Non-pigmented ciliary epithelial cell (primary cell): ENCODE measurements around the gene DOCK7.
"Not testable (repeated sequence)": the region's sequence is repeated elsewhere in the genome, so short reads cannot be mapped to it uniquely, and the experiment has no call there.

Source experiments
- DNase-seq: peaks from one replicate; pipeline ENCODE4 v3.0.0-alpha.2; 2010; ENCODE audit warnings: low read depth

DOCK7 gene, protein sequence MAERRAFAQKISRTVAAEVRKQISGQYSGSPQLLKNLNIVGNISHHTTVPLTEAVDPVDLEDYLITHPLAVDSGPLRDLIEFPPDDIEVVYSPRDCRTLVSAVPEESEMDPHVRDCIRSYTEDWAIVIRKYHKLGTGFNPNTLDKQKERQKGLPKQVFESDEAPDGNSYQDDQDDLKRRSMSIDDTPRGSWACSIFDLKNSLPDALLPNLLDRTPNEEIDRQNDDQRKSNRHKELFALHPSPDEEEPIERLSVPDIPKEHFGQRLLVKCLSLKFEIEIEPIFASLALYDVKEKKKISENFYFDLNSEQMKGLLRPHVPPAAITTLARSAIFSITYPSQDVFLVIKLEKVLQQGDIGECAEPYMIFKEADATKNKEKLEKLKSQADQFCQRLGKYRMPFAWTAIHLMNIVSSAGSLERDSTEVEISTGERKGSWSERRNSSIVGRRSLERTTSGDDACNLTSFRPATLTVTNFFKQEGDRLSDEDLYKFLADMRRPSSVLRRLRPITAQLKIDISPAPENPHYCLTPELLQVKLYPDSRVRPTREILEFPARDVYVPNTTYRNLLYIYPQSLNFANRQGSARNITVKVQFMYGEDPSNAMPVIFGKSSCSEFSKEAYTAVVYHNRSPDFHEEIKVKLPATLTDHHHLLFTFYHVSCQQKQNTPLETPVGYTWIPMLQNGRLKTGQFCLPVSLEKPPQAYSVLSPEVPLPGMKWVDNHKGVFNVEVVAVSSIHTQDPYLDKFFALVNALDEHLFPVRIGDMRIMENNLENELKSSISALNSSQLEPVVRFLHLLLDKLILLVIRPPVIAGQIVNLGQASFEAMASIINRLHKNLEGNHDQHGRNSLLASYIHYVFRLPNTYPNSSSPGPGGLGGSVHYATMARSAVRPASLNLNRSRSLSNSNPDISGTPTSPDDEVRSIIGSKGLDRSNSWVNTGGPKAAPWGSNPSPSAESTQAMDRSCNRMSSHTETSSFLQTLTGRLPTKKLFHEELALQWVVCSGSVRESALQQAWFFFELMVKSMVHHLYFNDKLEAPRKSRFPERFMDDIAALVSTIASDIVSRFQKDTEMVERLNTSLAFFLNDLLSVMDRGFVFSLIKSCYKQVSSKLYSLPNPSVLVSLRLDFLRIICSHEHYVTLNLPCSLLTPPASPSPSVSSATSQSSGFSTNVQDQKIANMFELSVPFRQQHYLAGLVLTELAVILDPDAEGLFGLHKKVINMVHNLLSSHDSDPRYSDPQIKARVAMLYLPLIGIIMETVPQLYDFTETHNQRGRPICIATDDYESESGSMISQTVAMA (N-terminal part only)

DNA sequence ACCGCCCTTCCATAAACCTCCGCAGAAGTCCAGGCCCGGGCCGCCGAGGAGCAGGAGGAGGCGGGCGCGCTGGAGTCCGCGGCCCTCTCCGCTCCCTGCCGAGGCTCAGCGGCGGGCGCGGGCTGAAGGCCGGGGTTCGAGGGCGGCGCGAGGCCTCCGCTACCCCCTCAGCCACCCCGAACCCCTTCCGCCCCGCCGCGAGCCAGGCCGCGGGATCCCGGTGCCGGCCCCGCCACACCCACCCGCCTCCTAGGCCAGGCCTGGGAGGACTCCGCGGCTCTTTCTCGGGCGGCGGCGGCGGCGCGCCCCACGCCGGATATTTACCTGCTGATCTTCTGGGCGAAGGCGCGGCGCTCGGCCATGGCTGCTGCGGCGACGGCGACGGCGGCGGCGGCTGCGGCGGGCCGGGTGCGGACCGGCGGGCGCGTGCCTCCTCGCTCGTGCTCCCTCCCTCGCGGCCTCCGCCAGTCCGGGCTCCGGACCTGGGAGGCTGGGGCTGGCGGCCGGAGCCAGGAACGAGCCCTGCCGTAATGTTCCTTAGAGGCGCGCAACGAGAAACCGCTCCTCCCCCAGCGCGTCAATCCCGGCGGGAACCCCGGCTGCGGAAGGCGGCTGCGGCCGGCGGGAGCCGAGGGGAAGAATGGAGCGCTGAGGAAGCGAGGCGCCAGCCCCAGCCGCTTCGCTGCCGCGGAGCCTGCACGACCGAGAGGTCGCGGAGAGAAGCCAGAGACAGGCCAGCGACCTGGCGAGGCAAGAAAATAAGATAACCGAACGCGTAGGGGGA lies at the start of gene DOCK7:
DOCK7 (minus strand) TSS at position 484 of the 784 bp plus-strand sequence; CDS start at position 362, 122 bp downstream.
- no peak for DNase-seq

DNA sequence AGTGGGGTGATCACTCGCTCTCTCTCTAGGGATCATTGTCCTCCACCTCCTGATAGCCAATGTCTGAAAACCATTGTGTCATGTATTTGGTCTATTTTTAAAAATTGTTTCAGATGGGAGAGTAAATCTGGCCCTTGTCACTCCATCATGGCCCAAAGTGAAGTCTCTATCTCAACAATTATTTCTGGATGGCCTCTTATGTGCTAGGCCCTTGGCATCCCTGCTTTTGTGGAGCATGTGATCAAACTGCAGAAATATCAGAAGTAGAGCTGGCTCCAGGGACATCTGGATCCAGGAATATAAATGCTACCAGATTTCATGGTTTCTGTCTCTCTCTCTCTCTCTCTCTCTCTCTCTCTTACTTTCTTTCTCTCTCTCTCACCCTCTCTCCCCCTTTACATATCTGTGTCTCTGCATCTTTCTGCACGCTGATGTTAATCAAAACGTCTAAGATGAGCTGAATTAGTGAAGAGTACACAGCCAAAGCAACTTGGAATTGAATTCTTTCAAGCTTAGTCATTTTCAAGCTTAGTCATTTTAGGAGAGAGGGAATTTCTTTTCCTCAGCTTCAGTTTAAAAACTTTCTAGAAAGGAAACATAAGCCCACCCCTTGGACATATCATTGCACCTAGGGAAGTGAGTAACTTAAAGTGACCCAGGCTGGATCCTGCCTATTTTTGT lies 47.4 kb upstream of the DOCK7 start:
- no peak for DNase-seq

DNA sequence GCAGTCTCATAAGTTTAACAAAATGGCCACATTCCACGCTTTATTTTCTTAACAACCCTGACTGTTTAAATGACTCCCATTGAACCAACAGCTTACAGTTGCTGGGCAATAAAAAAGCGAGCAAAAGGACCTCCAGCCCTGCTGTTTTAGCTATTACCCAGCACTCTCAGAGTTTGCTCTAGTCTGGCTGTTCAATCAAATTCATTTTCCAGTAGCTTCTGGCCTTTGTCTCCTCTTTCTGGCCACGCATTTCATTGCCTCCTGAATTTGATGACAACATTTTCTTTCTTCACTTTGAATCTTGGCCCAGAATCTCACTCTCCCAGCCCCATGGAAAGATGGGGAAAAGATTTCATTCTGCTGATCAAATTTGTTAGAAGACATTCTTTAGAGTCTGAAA lies 44.1 kb upstream of the DOCK7 start:
- DNase-seq = no peak

DNA sequence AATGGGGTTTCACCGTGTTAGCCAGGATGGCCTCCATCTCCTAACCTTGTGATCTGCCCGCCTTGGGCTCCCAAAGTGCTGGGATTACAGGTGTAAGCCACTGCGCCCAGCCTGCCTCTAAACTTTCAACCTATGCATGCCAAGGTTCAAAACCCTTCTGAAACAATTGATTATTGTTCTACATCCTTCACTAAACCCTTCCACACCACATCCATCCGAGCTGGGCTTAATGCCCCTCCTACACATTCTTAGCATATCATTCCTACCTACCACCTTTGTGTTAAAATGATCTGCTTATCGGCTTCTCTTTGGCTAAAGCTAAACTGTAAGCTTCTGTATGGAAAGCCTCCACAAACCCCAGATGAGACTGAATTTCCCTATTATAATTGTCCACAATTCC lies 40.8 kb upstream of the DOCK7 start:
- no peak for DNase-seq

DNA sequence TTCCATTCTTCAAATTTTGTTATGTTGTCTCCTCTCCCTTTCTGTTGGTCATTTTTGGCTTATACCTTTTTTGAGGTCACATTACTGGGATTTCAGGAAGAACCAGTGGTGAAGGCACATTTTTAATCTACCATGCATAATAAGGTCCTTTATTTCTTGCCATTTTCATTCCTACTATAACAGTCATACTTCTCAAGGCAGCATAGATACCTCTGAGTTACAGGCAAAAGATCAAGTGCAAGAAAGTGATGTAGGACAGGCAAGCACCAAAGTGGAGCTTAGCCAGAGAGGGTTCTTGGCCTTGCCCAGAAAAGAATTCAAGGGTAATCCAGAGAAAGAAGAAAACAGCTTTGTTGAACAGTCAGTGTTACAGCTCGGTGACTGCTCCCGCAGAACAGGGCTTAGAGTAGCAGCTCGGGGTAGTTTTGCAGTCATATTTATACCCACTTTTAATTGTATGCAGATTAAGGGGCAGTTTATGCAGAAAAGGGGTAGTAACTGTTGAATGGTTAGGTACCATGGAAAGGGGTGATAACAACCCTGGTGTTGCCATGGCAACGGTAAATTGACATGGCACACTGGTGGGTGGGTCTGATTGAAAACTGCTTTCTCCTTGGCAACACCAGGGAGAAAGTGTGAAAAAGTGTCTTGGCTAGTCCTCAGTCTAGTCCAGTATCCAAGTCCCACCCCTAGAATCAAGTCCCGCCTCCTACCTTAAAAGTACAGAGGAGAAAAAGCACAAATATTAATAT lies 39.6 kb upstream of the DOCK7 start:
- DNase-seq = no peak

DNA sequence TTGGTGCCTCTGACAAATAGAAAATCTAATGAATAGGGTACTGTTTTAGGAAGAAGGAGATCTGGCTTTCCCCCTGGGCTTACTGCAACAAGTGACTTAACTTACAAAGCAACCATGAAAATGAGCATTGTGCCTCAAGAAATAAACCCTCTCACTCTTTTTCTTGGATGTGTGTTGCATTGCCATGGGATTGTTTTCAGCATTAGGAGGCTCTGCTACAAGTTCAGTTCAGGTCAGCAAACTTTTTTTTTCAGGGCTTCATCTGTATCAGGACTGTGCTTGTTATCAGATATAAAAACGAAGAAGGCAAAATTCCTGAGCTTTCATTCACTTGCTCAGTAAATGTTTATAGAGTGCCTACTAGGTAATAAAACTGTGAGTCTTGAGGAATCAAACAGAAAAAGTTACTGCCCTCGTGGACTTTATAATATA lies 37.8 kb upstream of the DOCK7 start:
- DNase-seq = no peak

DNA sequence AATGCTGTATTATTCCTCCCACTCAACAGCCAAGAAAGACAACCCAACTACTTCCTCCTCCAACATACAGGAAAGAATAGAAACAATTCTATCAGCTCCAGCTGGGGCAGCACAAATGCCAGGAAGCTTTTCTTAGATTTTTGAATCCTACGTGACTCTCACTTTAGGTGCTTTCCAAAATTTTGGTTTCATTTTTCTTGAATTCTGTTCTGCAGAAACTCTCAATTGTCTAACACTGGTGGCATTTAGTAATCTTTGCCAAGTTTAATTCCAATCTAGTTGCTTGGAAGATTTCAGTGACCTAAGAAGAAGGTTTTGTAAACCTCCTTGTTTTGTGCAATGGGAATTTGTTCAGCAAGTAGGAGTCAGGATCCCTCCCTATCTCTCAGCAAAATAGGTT lies 37.1 kb upstream of the DOCK7 start:
- DNase-seq = no peak

DNA sequence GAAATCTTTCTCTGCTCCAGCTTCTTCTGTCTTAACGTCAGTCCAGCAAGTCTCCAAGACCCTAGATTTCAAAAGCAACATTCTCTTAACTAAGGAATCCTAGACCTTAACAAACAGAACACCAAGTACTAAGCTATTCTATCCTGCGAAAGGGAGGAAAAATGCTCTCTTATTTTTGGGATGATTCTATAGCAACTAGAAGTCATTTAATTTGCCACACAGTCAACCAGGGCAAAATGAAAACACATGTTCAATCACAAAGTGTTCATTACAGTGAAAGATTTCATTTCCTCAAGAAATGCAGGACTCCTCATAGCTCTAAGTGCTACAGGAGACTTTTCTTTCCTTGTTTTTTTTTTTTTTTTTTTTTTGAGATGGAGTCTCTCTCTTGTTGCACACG lies 36.2 kb upstream of the DOCK7 start:
- DNase-seq = no peak

DNA sequence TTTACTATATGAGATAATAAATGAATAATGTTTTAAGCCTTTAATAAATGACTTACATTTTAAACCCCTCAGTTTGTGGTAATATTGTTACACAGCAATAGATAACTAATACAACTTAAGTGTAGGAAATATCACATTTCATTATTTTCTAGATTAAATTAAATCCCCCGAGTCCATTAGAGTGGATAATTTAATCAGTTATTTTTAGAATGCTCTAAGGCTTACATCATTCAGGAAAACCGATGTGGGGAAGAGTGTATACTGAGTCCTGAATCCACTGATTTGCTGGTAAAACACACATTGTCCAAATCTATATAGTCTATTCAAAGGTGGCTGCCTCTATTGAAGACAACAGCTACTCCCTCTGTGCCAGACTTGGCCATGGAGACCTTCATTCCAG lies 35.7 kb upstream of the DOCK7 start:
- DNase-seq = no peak

DNA sequence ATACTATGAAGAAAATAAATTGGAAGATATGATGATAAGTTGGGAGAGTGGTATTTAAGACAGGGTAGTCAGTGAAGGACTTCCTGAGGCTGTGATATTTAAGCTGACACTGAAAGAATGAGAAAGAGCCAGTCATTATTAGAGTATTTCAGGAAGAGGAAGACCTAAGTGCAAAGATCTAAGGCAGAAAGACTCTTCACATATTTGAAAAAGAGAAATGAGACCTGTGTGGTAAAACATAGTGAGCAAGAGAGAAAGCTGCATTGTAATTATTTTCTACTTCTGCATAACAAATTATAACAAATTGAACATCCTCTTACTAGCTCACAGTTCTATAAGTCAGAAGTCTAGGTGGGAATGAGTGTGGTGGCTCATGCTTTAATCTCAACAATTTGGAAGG lies 34.6 kb upstream of the DOCK7 start:
- no peak for DNase-seq

DNA sequence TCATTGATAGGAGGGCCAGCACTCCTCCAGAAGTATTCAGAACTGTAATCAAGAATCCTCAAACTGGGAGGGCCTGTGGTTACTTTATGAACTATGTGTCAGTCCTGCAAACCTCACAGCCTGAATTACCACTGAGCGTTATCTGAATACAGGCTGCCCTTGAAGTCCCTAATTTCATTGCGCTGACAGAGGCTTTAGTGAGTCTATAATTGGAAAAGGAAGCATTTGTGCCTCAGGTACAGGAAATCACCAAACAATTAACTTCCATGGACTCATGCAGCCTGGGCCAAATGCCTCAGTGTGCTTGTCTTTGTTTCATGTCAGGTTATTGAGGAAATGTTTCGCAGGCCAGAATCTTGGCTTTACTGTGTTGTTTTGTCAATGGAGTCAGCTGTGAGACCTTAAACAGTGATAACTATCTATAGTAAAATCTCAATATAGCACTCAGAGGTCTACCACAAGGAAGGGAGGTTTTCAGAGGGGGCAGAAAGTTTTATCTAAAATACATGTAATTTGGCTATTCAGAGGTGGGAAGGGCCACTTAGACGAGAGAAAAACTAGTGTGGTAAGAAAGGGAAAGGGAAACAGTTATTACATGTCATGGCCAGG lies 32.9 kb upstream of the DOCK7 start:
- no peak for DNase-seq

DNA sequence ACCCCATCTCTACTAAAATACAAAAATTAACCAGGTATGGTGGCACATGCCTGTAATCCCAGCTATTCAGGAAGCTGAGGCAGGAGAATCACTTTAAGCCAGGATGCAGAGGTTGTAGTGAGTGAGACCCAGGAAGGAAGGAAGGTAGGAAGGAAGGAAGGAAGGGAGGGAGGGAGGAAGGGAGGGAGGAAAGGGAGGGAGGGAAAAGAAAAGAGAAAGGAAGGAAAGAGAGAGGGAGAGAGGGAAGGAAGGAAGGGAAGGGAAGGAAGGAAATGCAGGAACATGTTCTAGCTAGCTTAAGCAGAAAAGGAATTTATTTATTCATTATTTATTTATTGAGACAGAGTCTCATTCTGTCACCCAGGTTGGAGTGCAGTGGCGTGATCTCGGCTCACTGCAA lies 30.2 kb upstream of the DOCK7 start:
- not testable (repeated sequence) for DNase-seq

DNA sequence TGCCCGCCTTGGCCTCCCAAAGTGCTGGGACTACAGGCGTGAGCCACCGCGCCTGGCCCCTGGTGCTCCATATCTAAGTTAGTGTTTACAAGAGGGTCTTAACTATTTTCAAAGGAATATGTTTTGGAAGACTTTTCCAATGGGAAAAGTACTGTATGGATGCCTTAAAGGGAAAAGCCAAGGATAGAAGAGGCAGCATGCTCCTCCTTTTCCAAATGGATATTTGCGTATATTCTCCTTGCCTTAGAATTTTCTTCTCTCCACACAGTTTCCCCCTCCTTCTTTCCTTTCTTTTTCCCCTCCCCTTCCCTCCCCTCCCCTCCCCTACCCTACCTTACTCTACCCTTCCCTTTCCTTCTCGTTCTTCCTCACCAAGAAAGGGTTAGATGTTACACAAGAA lies 29.3 kb upstream of the DOCK7 start:
- DNase-seq = no peak

DNA sequence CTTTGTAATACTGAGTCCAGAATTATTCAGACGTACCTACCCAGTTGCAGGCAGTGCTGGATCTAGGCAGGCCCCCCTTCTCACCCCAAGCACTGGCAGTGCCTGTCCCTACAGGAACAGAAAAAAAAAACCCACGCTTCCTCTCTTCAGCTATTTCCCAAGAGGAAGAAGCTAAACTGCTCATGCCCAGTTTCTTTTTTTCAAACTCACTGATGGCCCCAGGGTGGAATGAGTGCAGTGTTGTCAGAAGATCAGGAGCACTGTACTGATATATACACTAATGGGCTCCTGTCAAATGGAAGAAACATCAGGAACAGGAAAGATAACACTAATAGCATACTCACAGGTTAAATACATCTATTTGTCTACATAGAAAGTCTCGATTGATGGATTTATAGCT lies 28.2 kb upstream of the DOCK7 start:
- DNase-seq = no peak

DNA sequence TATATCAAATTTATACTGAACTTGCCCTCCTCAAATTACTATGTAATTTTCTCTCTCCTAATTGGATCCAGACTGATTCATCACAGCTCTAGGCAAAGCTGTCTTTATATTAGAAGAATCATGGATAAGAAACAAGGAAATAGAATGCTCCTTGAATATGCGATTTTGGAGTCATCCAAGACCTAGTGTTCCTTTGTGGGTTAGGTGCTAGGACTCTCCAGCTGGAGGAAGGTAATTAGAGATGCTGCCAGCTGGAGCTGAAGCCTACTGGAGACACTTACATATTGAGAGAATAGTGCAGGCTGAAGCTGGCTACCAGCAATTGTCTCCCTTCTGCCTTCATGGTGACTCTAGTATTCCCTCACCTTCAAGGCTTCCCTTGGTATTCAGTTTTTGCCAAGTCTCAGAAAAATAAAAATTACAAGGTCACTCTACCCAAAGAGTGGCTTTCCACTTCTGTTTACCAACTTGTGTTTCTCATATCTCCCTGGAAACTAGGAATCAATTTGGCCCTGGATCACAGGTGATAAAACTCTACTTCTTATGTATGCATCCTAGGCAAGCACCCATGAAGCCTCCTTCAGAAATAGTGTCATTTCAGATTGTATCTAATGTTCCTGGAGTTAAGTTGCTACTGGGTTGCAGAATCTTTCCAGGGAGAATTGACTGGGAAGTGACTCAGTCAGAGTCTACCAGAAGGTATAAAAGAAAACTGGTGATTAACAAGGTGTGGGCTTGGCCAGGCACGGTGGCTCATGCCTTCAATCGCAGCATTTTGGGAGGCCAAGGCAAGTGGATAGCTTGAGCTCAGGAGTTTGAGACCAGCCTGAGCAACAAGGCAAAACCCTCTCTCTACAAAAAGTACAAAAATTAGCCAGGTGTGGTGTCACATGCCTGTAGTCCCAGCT lies 24.4 kb upstream of the DOCK7 start:
- no peak for DNase-seq

DNA sequence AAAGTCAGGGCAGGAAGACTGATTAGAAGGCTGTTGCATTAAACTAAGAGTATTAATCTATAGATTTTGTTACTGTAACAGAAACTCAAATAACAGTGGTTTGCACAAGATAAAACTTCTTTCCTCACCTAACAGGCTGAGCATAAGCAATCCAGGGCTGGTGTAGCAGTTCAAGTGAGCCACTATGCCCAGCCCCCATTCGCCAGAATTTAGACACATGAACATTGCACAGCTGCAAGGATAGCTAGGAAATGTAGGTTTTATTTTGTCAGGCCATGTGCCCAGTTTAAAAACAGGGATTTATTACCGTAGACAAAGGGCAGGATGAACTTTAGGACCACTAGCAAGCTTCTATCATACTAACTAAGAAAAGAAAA lies 19.5 kb upstream of the DOCK7 start:
- no peak for DNase-seq

DNA sequence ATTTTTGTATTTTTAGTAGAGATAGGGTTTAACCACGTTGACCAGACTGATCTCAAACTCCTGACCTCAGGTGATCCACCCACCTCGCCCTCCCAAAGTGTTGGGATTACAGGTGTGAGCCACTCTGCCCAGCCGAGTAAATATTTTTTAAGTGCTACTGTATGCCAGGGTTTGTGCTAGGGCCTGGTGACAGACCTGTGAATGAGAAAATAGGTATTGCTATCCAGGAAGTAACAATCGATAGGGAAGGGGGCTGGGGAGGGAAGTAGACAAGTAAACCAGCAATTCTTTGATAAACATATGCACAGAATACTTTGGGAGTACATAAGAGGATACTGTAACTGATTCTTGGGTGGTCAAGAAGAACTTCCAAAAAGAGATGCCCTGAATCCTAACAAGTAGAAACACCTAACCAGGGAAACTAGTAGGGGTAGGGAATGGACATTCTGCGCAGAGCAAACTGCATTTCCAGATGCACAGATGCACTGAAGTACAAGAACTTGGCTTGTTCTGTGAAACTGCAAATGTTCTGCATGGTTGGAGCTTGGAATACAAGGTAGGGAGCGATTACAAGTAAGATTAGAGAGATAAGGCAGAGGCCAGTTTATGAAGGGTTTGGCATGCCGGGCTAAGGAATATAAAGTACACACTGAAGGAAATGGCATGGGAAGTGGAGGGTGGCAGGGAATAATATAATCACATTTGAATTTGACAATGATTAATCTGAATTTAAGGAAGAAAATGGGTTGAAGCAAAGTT lies 19.0 kb upstream of the DOCK7 start:
- DNase-seq = no peak

DNA sequence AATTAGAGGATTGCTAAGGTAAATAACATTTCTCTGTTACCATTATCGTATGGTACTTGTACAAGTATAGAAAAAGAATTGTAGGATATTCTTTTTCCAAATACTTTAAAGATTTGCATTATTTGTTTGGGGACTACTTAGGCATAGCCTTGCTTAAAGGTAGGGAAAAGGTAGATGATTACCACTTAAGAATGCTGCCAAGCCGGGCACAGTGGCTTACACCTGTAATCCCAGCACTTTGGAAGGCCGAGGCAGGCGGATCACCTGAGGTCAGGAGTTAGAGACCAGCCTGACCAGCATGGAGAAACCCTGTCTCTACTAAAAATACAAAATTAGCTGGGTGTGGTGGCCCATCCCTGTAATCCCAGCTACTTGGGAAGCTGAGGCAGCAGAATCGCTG lies 10.0 kb upstream of the DOCK7 start:
- DNase-seq = not testable (repeated sequence)
